Hepatocyte (in vitro differentiated cells): Measurements from ENCODE around the gene GUCY2C.

Source experiments
- EZH2 ChIP-seq: fragments of 200-600 bp; sonication (generic); IDR thresholded peaks from 2 replicates; pipeline ENCODE4 v1.6.1; 2016; ENCODE audit warnings: antibody characterized with exemption, mild to moderate bottlenecking, borderline replicate concordance
- EZH2phosphoT487 ChIP-seq: fragments of 200-600 bp; sonication (generic); IDR thresholded peaks from one replicate; pipeline ENCODE4 v1.6.1; 2018; ENCODE audit warnings: antibody characterized with exemption, mild to moderate bottlenecking, low read depth, moderate library complexity; ENCODE audit not compliant: unreplicated experiment, severe bottlenecking
- TF ChIP-seq, protein P1 (sequence below): fragments of 200-600 bp; sonication (generic); IDR thresholded peaks from 2 replicates; pipeline ENCODE4 v1.5.1; 2016; ENCODE audit warnings: antibody characterized with exemption, mild to moderate bottlenecking; ENCODE audit not compliant: poor library complexity

DNA sequence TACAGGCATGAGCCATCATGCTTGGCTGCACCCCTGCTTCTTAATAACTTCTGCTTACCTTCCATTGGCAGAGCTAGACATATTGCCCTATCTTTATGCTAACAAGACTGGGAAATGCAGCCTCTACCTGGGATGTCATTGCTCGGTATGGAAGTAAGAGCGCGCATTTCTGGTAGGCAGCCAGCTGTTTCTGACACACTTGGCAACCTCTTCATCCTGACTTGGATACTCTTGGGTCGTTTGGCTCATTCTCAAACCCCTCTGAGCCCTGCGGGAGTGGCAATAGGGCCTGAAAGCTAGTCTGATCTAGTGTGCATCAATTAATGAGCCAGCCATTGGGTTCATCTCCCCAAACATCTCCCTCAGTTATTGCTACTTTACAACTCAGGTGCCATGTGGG lies 123.3 kb downstream of the GUCY2C start:
- TF ChIP-seq, protein P1, sequence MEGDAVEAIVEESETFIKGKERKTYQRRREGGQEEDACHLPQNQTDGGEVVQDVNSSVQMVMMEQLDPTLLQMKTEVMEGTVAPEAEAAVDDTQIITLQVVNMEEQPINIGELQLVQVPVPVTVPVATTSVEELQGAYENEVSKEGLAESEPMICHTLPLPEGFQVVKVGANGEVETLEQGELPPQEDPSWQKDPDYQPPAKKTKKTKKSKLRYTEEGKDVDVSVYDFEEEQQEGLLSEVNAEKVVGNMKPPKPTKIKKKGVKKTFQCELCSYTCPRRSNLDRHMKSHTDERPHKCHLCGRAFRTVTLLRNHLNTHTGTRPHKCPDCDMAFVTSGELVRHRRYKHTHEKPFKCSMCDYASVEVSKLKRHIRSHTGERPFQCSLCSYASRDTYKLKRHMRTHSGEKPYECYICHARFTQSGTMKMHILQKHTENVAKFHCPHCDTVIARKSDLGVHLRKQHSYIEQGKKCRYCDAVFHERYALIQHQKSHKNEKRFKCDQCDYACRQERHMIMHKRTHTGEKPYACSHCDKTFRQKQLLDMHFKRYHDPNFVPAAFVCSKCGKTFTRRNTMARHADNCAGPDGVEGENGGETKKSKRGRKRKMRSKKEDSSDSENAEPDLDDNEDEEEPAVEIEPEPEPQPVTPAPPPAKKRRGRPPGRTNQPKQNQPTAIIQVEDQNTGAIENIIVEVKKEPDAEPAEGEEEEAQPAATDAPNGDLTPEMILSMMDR, result no peak
- TF ChIP-seq EZH2, result no peak
- no peak for TF ChIP-seq EZH2phosphoT487
